NCI-H460 (cell line): ENCODE results near the gene SIX1. TPM values are rescaled to one million over a fixed set of nuclear protein-coding genes. Genes with fewer than 3 reads are reported as not detected.

ENCODE experiments used
- DNase-seq: peaks from one replicate; pipeline ENCODE4 v3.0.0-alpha.2; 2016; ENCODE audit warnings: low read depth; ENCODE audit errors: extremely low read depth
- polyA plus RNA-seq: library from polyadenylated mRNA; depleted of rRNA; stranded (reverse); fragments of >200 nt; gene quantifications from 2 replicates; pipeline ENCODE4 v1.2.3, GENCODE V29; 2014; cell fraction: nucleus; rRNA removed
- total RNA-seq: library from RNA; depleted of rRNA; stranded (reverse); fragments of >200 nt; shearing (Covaris generic); gene quantifications from 2 replicates; pipeline ENCODE4 v1.2.3, GENCODE V29; 2014; rRNA removed

The SIX1 gene
- 8.4 and 9.6 TPM in 2 replicates for total RNA-seq
- 5.1 and 11.4 TPM in 2 replicates for polyA plus RNA-seq

DNA sequence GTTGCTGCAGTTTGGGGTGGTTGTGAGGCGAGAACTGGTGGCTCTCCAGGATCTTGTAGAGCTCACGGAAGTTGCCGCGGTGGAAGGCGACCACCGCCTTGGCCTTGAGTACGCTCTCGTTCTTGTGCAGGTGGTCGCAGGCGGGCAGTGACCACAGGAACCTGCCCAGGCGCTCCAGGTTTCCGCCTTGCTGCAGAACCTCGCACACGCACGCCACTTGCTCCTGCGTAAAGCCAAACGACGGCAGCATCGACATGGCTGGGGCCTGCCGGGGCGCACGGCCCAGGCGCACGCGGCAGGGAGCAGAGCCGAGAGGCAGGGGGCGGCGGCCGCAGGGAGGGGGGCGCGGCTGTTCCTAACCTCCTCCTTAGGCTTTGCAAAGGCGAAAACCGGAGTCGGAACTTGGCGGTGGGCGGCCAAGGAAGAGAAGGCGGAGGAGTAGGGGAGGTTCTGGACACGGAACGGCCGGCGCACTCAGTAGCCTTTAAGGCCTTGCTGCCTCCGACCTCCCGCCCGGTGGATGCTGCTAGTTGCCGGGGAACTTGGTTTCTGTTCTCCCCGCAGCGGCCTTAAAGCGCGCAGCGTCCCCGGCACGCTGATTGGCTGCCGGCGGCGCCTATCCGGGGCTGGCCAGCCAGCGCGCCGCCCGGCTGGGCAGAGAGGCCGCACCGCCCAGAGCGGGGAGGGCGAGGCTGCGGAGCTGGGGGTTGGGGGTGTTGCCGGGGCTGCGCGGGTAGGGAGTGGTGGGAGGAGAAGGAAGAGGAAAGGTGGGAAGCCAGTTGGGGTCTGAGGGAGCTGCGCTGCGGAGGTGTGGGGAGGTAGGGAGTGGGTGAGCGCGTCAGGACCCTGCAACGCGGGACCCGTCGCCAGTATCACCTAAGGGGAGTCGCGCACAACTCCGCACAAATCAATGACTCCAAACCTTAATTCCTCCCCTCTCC lies at the start of gene SIX1:
TSS of gene SIX1 (minus strand) at position 544 of the 941 bp plus-strand sequence. CDS start at position 256, 288 bp downstream.
- peak; percentile 82 for DNase-seq

GRCh38 chr14:60695327-60695726 lies 46.0 kb upstream of the SIX1 start:
- DNase-seq: no peak

DNA sequence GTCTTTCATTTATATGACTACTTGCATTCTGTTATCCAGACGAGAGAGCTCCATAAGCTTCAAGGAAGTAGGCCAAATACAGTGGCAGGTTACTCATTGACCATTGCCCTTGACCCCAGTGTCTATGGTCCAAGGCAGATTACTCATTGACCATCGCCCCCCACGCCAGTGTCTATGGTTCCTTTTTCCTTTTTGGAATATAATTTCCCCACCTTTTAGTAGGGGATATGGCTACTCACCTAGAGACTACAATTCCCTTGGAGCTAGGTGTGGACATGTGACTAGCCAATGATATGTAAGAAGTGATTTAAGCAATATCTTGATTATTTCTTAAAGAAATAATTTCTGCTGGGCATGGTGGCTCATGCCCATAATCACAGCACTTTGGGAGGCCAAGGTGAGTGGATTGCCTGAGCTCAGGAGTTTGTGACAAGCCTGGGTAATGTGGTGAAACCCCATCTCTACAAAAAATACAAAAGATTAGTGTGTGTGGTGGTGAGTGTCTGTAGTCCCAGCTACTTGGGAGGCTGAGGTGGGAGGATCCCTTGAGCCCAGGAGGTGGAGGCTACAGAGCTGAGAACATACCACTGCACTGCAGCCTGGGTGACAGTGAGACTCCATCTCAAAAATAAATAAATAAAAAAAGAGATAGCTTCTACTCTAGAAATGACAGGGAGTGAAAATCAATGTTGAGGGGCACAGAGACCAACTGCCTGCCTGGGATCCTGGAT lies 42.3 kb upstream of the SIX1 start:
- DNase-seq: no peak

DNA sequence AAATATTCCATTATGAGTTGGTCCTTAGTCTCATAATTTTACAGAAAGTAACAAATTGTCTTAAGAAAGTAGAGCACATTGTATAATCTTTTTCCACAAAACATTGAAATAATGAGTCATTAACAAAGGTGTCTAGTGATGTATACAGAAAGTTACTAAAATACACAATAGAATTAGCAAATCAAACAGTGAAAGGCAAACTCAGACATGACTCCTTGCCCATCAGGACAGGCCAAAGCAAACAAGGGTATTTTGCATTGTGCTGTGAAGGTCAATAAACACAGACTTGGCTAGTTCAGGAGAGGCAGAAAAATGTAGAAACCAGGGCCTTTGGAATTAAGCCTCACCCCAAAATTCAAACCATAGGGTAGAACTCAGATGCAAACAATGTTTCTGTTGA lies 37.6 kb upstream of the SIX1 start:
- no peak for DNase-seq

GRCh38 chr14:60684203-60684602 lies 34.9 kb upstream of the SIX1 start:
- no peak for DNase-seq

GRCh38 chr14:60681271-60681670 lies 32.0 kb upstream of the SIX1 start:
- DNase-seq: no peak

GRCh38 chr14:60680511-60680910 lies 31.2 kb upstream of the SIX1 start:
- DNase-seq: no peak

- DNase-seq: no peak
These were observed 30.4 kb upstream of the SIX1 start for GRCh38 chr14:60679566-60680258.

DNA sequence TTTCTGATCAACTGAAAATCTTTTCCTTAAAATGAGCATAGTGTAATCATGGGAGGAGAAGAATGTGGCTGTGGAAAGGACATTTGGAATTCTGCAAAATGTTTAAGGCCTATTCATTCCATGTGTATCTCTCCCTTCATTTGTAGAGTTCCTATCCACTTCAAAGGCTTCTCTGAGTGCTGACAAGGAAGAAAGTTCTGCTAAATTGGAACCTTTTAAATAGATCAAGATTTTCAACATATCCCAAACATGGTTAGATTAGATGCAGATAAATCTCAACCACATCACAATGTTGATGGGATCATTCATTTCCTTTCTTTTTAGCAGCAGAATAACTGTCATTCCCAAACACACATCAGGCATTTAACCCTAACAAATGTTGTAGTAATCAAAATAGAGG lies 28.4 kb upstream of the SIX1 start:
- no peak for DNase-seq

- no peak for DNase-seq
These were observed 21.7 kb upstream of the SIX1 start for GRCh38 chr14:60670989-60671388.

- DNase-seq: no peak
These were observed 19.3 kb upstream of the SIX1 start for GRCh38 chr14:60668431-60669112.

- no peak for DNase-seq
These were observed 15.9 kb upstream of the SIX1 start for GRCh38 chr14:60665177-60665550.

DNA sequence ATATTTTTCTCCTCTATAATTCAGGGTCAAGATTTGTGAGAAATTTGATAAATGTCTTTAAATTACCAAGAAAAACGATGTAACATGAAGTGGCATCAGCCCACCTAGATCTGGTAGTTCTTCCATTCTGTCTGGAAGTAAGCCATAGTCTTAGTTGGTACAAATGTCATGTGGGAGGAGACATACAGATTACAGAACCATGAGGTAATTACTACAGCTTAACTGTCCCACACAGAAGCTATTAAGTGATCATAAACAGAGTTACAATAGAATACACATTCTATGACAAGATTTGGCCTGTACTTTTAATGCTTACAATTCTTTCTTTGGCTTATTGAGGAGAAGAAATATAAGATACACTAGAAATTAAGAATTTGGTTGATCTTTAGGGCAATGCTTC lies 13.7 kb upstream of the SIX1 start:
- DNase-seq: no peak

DNA sequence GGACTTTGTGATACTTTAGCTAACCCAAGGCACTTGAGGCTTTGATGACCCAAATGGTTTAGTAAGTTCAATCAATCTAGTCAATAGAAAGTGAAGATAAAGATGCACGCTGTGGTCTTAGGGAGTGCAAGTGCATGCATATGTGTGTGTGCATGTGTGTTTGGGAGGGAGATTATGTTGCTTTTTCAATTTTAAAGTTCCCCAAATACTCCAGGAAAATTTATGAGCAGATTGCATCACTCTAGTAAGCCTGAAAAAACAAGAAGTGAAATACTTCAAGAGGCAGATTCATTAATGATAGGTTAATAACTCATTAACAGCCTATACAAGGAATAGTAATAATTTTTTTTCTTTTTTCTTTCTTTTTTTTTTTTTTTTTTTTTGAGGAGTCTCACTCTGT lies 12.4 kb upstream of the SIX1 start:
- no peak for DNase-seq

GRCh38 chr14:60658909-60659585 lies 9.8 kb upstream of the SIX1 start:
- DNase-seq: no peak

GRCh38 chr14:60658211-60658690 lies 9.0 kb upstream of the SIX1 start:
- DNase-seq: no peak

- DNase-seq: no peak
These were observed 8.4 kb upstream of the SIX1 start for GRCh38 chr14:60657456-60658210.

DNA sequence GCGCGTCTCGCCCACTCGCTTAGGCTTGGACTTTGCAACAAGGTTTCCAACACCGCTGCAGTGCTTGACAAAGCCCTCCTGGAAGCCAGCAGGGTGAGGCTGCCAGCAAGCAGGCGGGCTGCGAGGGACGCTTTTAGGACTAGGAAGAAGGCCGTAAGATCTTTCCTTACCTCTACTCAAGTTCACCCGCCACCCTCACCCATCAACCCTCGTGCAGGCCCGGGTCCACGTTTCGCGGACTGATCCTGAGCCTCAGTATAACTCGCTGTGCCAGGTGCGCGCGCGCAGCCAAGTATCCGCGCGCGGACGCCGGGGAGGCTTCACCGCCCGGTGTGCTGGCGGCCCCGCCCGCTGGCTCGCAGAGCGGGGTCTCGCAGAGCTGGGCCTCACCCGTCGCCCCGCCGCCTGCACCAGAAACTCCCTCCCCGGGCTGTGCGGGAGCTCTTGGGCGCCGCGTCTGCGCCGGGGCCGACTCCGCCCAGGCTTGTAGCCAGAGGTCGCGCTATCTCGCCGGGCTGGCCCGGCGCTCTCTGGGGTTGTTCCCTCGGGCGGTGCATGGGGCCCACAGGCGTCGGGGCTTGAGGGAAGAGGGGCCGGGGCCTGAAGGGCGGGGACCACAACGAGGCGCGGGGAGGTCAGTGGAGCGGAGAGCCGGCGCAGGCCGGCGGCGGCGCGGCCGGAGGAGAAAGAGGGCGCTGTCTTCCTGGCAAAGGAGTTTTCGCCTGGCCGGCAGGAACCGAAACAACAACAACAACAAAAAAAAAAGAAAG lies 7.6 kb upstream of the SIX1 start:
- DNase-seq: peak; percentile 54
